OCI-M1 (cell line): ENCODE results near the gene SDF4.

Source experiments
- DNase-seq: peaks from one replicate; lab custom pipeline; 2025; lab: John Stamatoyannopoulos, UW

SDF4 gene

GRCh38 chr1:1213345-1214265 is 18.2 kb downstream of the SDF4 start, which contains the start of gene TNFRSF4:
Gene TNFRSF4 (minus strand): TSS chr1:1214153. CDS start chr1:1214127, 26 bp downstream.
- DNase-seq, result no peak

GRCh38 chr1:1212780-1213344 is 18.9 kb downstream of the SDF4 start:
- DNase-seq, result no peak

- DNase-seq, result no peak
Observed at GRCh38 chr1:1211541-1212441, 20.0 kb downstream of the SDF4 start.

- no peak for DNase-seq
Observed at GRCh38 chr1:1210726-1211540, 20.9 kb downstream of the SDF4 start.

GRCh38 chr1:1208713-1209433 is 22.9 kb downstream of the SDF4 start:
- DNase-seq, result peak; percentile 33

- no peak for DNase-seq
Observed at GRCh38 chr1:1207571-1207892, 24.3 kb downstream of the SDF4 start.

GRCh38 chr1:1206966-1207531 is 24.8 kb downstream of the SDF4 start:
- no peak for DNase-seq

GRCh38 chr1:1206376-1206965 is 25.3 kb downstream of the SDF4 start, which contains the start of gene TNFRSF18:
Gene TNFRSF18 (minus strand): TSS chr1:1206592. CDS start chr1:1206571, 21 bp downstream.
- DNase-seq, result no peak

- no peak for DNase-seq
Observed at GRCh38 chr1:1205769-1206375, 25.9 kb downstream of the SDF4 start.

GRCh38 chr1:1204998-1205768 is 26.6 kb downstream of the SDF4 start:
- DNase-seq, result no peak

- DNase-seq, result no peak
Observed at GRCh38 chr1:1204425-1204920, 27.3 kb downstream of the SDF4 start.

GRCh38 chr1:1203561-1204424 is 28.0 kb downstream of the SDF4 start:
- DNase-seq, result no peak

GRCh38 chr1:1202831-1203560 is 28.8 kb downstream of the SDF4 start:
- DNase-seq, result no peak

GRCh38 chr1:1200876-1201810 is 30.7 kb downstream of the SDF4 start:
- peak; percentile 22 for DNase-seq

GRCh38 chr1:1199961-1200875 is 31.6 kb downstream of the SDF4 start:
- DNase-seq, result no peak
